PC-9 (cell line): ENCODE results near the gene IGSF21. TPM values are rescaled to one million over a fixed set of nuclear protein-coding genes. Genes with fewer than 3 reads are reported as not detected.

Source experiments
- BruUV-seq: library from RNA; stranded (reverse); fragments of 400-500 nt; replicated peaks from 2 replicates; lab custom pipeline; 2021; lab: Mats Ljungman, UMichigan
- CTCF ChIA-PET: fragments of 300-600 bp; sonication (Branson Sonifier 250); formaldehyde crosslinking; loops from one replicate; lab custom pipeline; 2022; ENCODE audit warnings: antibody characterized with exemption; lab: Charles Lee
- POLR2A ChIA-PET: fragments of 300-600 bp; sonication (Branson Sonifier 250); formaldehyde crosslinking; loops from one replicate; lab custom pipeline; 2022; ENCODE audit warnings: antibody characterized with exemption; ENCODE audit not compliant: unreplicated experiment; lab: Charles Lee
- DNase-seq, 2 experiments: peaks; one replicate each; pipeline versions ENCODE4 v3.0.0 to v3.0.0-alpha.2; 2015 to 2022; ENCODE audit warnings: mixed read lengths in 1 of 2
- H2AFZ ChIP-seq: fragments of 200-600 bp; sonication (generic); 2 replicates; pipeline ENCODE4 v1.8.1; 2017; ENCODE audit warnings: antibody characterized with exemption
- H3F3A ChIP-seq: fragments of 200-600 bp; sonication (generic); 2 replicates; pipeline ENCODE4 v1.8.1; 2017; ENCODE audit warnings: antibody characterized with exemption, mild to moderate bottlenecking, low read depth; ENCODE audit not compliant: insufficient read depth
- H3K27ac ChIP-seq: fragments of 200-600 bp; sonication (generic); 2 replicates; pipeline ENCODE4 v1.6.1; 2016; ENCODE audit warnings: mixed run types
- H3K27me3 ChIP-seq: fragments of 200-600 bp; sonication (generic); 2 replicates; pipeline ENCODE4 v1.6.1; 2016; ENCODE audit warnings: low read depth, mixed run types; ENCODE audit not compliant: insufficient read depth
- H3K36me3 ChIP-seq: fragments of 200-600 bp; sonication (generic); 2 replicates; pipeline ENCODE4 v1.6.1; 2016; ENCODE audit warnings: low read depth, mixed run types
- H3K4me1 ChIP-seq: fragments of 200-600 bp; sonication (generic); replicated peaks from 2 replicates; pipeline ENCODE4 v1.6.1; 2016; ENCODE audit warnings: mixed run types; ENCODE audit not compliant: insufficient read depth
- H3K4me2 ChIP-seq: fragments of 200-600 bp; sonication (generic); 2 replicates; pipeline ENCODE4 v1.6.1; 2017; ENCODE audit warnings: mixed run types
- H3K4me3 ChIP-seq: fragments of 200-600 bp; sonication (generic); 2 replicates; pipeline ENCODE4 v1.6.1; 2016; ENCODE audit warnings: mixed run types
- H3K79me2 ChIP-seq: fragments of 200-600 bp; sonication (generic); 2 replicates; pipeline ENCODE4 v1.6.1; 2017; ENCODE audit warnings: low read depth, mixed run types
- H3K9me2 ChIP-seq: fragments of 200-600 bp; sonication (generic); 2 replicates; pipeline ENCODE4 v1.8.1; 2017; ENCODE audit warnings: mild to moderate bottlenecking; ENCODE audit not compliant: insufficient read depth
- H3K9me3 ChIP-seq: fragments of 200-600 bp; sonication (generic); 2 replicates; pipeline ENCODE4 v1.8.1; 2016; ENCODE audit warnings: low read depth; ENCODE audit not compliant: insufficient read depth
- H4K20me1 ChIP-seq: fragments of 200-600 bp; sonication (generic); 2 replicates; pipeline ENCODE4 v1.8.1; 2017; ENCODE audit not compliant: insufficient read depth
- EZH2 ChIP-seq: fragments of 200-600 bp; sonication (generic); IDR thresholded peaks from 2 replicates; pipeline ENCODE4 v1.8.0; 2017; ENCODE audit warnings: antibody characterized with exemption, low read depth
- intact Hi-C: fragments of 100-400 bp; cut with micrococcal nuclease; formaldehyde crosslinking; loops from one replicate; pipeline ENCODE4 v1.10.0; 2022; ENCODE audit not compliant: unreplicated experiment
- total RNA-seq: library from RNA; stranded (reverse); gene quantifications from 2 replicates; pipeline ENCODE4 v1.2.3, GENCODE V29; 2021
- TF ChIP-seq, protein P1 (sequence below): fragments of 200-600 bp; sonication (generic); conservative IDR thresholded peaks from 2 replicates; pipeline ENCODE4 v1.6.1; 2017; ENCODE audit warnings: mixed run types, antibody characterized with exemption, mild to moderate bottlenecking, moderate library complexity

The IGSF21 gene
- total RNA-seq, 1 experiment from 2014 or later = not detected

DNA sequence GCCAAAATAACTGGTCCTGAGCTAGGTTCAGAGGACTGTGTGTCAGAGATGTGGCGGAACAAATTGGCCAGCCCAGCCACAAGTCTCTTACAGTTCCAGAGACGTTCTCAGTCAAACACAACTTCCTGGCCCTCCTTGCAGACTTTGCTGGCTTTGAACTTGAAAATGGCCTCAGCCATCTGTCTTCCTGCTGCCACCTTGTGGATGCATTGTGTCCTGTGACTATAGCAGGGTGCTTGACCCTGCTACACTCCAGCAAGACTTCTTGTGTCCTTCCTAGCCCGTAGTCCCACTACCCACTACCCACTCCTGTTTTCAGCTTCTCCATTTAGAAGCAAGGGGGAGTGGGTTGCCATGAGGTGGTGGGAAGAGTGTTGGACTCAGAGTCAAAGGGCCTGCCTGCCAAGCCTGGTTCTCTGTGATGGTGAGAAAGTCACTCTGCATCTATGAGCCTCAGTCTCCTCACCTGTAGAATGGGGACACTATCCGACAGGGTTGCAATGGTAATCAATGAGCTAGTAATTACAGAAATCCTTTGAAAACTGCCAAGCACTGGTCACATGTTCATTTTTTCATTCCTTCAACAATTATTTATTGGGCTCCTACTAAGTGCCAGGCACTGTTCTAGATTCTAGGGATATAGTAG, 109.9 kb downstream of the IGSF21 start:
- intact Hi-C loops = no loop called here
- ChIA-PET POLR2A (no interaction called here), CTCF (no interaction called here)
- H3K9me3 ChIP-seq = no peaks in the 10 kb centered on the region
- H3K27me3 ChIP-seq = peaks cover 52% of the 10 kb centered on the region
- H3K27ac ChIP-seq = no peak overlapping the region
- no peak overlapping the region for H2AFZ ChIP-seq
- no peak overlapping the region for H3K4me2 ChIP-seq
- no peaks in the 10 kb centered on the region for H3K79me2 ChIP-seq
- DNase-seq = peak in 1 of 2 experiments; percentile 3
- no peak overlapping the region for H3K4me3 ChIP-seq
- no peaks in the 10 kb centered on the region for H3K36me3 ChIP-seq
- no peaks in the 10 kb centered on the region for H4K20me1 ChIP-seq
- TF ChIP-seq, protein P1, sequence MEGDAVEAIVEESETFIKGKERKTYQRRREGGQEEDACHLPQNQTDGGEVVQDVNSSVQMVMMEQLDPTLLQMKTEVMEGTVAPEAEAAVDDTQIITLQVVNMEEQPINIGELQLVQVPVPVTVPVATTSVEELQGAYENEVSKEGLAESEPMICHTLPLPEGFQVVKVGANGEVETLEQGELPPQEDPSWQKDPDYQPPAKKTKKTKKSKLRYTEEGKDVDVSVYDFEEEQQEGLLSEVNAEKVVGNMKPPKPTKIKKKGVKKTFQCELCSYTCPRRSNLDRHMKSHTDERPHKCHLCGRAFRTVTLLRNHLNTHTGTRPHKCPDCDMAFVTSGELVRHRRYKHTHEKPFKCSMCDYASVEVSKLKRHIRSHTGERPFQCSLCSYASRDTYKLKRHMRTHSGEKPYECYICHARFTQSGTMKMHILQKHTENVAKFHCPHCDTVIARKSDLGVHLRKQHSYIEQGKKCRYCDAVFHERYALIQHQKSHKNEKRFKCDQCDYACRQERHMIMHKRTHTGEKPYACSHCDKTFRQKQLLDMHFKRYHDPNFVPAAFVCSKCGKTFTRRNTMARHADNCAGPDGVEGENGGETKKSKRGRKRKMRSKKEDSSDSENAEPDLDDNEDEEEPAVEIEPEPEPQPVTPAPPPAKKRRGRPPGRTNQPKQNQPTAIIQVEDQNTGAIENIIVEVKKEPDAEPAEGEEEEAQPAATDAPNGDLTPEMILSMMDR = peak; percentile 41; the same call in 1 of the 2 replicates
- no peak for TF ChIP-seq EZH2
- H3K4me1 ChIP-seq = no peaks in the 10 kb centered on the region
- BruUV-seq = no TSS peak
- no peaks in the 10 kb centered on the region for H3F3A ChIP-seq
- H3K9me2 ChIP-seq = no peaks in the 10 kb centered on the region

DNA sequence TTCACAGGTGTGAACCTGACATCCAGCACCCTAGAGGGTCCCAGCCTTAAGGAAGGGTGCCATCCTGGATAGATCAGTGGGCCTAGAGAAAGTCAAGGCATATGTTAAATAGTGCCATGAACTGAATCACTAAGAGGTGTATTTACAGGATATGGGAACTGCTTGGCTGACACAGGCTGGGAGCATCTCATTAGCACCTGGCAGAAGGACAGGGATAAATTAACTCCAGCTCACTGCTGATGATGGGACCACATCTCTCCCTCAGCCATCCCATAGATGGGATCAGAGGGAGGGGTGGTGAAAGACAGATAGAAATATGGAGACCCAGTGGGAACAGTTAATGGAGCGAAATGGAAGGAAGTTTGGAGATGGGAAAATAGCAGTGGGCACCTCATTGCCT, 122.0 kb downstream of the IGSF21 start:
- H3K4me3 ChIP-seq = no peak overlapping the region
- no peak for TF ChIP-seq EZH2
- TF ChIP-seq, protein P1 = no peak
- H3K4me2 ChIP-seq = no peak overlapping the region
- no peak overlapping the region for H3K27ac ChIP-seq
- H3K79me2 ChIP-seq = no peaks in the 10 kb centered on the region
- H3K9me3 ChIP-seq = no peaks in the 10 kb centered on the region
- intact Hi-C loops = no loop called here
- H3K36me3 ChIP-seq = no peaks in the 10 kb centered on the region
- H3K27me3 ChIP-seq = peaks cover 20% of the 10 kb centered on the region
- BruUV-seq = no TSS peak
- no peaks in the 10 kb centered on the region for H3K4me1 ChIP-seq
- H4K20me1 ChIP-seq = no peaks in the 10 kb centered on the region
- no peak overlapping the region for H2AFZ ChIP-seq
- no peaks in the 10 kb centered on the region for H3F3A ChIP-seq
- H3K9me2 ChIP-seq = no peaks in the 10 kb centered on the region
- ChIA-PET POLR2A (no interaction called here), CTCF (no interaction called here)
- DNase-seq = no peak

DNA sequence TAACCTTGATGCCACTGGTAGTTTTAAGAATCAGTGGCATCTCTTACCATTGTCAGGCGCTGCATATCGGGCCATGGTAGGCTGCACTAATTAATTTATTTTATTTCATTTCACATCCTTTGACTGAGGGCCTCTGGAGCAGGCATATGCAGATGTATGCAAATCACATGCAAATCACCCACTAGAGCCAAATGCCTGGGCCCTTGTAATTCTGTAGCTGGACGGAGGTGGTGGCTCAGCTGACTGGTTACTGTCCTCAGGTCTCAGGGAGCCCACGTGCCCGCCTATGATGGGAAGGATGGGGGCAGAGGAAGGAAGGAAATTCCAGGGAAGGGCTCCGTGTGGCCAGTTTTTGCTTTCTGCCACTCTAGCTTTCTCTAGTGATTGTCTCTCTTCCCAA, 122.7 kb downstream of the IGSF21 start:
- Histone ChIP-seq H3F3A (no peaks in the 10 kb centered on the region), H3K9me2 (no peaks in the 10 kb centered on the region), H3K4me1 (no peaks in the 10 kb centered on the region), H3K36me3 (no peaks in the 10 kb centered on the region), H3K9me3 (no peaks in the 10 kb centered on the region), H3K4me2 (no peak overlapping the region), H3K79me2 (no peaks in the 10 kb centered on the region), H3K27me3 (peaks cover 17% of the 10 kb centered on the region), H4K20me1 (no peaks in the 10 kb centered on the region), H3K27ac (no peak overlapping the region), H3K4me3 (no peak overlapping the region), H2AFZ (no peak overlapping the region)
- ChIA-PET POLR2A (no interaction called here), CTCF (no interaction called here)
- no TSS peak for BruUV-seq
- intact Hi-C loops = no loop called here
- TF ChIP-seq EZH2 = no peak
- TF ChIP-seq, protein P1 = no peak
- no peak for DNase-seq
